Stimulated activated CD4-positive, alpha-beta T cell treated with anti-CD3 and anti-CD28 coated beads, Interleukin-1b, Interleukin-23, amount 100 ng/mL, for 48 hours (primary cell): ENCODE data around the gene COQ8B.

Source experiments
- DNase-seq: peaks from one replicate; pipeline ENCODE4 v3.0.0-alpha.2; 2020

Gene COQ8B

GRCh38 chr19:40717325-40717879, 716 bp upstream of the COQ8B start:
- no peak for DNase-seq

DNA sequence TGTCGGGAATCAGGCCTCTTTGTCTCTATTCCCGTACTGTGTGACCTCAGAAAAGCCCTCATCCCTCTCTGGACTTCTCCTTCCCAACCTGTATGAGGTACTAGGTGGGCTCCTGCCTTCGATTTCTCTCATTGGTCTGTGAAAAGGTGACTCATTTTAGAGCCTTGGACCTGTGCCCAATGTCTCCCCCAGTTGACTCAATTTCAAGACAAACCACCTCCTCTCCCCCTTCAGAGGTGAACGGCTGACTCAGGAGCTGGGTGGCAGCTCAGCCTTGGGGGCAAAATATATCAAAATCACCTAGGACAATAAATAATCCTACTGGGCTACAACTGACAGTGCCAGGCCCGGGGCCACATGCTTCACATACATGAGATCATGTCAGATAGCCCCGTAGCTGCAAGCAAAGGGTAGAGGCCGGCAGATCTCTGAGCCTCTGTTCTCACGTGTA, 630 bp downstream of the COQ8B start:
- DNase-seq, result peak; percentile 81

GRCh38 chr19:40714441-40715299, 2.0 kb downstream of the COQ8B start:
- DNase-seq, result peak; percentile 91

- DNase-seq, result no peak
These were observed 2.7 kb downstream of the COQ8B start for GRCh38 chr19:40713939-40714338.

DNA sequence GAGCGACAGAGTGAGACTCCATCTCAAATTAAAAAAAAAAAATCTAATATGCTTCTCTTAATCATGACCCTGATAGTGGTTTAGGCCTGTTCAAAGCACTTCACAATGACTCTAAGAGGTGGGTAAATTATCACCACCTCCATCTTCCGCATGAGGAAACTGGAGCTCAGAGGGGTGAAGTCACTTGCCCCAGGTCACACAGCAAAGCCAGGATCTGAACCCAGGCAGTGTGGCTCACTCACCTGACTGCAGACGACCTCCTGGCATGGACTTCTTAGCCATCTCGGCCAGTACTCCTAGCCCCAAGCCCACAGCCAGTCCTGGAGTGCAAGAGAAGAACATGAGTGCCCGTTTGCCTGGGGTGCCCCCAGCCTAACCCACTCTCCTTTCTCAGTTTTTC, 6.9 kb downstream of the COQ8B start:
- DNase-seq, result no peak

DNA sequence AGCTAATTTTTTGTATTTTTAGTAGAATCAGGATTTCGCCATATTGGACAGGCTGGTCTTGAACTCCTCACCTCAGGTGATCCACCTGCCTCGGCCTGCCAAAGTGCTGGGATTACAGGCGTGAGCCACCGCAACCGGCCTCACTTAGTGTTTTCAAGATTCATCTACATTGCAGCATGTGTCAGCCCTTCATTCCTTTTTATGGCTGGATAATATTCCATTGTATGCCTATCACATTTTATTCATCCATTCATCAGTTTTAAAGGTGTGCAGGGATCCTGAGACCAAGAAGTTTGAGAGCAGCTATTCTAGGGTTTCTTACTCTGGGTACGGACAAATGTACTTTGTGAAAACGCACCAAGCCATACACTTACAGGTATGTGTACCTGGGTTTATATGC, 9.1 kb downstream of the COQ8B start:
- DNase-seq, result no peak

DNA sequence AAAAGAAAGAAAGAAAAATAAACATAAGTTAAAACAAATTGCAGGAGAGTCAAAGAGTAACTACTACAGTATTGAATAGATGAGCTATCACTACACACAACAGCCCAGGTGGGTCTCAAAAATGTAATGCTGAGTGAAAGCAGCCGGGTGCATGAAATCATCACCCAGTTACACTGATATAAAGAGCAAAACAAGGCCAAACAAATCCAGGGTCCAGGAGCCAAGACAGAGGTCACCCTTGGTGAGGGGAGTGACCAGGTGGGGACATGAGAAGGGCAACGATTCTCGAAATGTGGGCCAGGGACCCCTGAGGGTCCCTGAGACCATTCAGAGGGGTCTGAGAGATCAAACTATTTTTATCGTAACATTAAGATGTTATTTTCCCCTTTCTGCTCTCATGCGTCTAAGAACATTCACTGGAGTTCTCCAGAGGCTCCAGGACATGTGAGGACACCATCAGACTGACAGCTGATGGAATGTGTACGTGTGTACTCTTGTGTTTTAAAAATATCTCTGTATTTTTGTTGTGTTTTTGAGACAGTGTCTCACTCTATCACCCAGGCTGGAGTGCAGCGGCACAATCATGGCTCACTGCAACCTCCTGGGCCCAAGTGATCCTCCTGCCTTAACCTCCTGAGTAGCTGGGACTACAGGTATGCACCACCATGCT, 10.6 kb downstream of the COQ8B start:
- DNase-seq, result no peak

DNA sequence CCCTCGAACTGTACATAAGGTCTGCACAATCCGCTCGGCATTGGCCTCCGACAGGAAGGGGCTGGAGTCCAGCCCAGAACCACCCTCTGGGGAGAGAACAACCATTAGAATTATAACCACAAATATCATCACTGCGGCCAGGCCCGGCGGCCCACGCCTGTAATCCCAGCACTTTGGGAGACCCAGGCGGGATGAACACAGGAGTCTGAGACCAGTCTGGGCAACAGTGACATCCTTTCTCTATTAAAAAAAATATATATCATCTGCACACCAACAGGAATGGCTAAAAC, 11.4 kb downstream of the COQ8B start:
- DNase-seq, result no peak

DNA sequence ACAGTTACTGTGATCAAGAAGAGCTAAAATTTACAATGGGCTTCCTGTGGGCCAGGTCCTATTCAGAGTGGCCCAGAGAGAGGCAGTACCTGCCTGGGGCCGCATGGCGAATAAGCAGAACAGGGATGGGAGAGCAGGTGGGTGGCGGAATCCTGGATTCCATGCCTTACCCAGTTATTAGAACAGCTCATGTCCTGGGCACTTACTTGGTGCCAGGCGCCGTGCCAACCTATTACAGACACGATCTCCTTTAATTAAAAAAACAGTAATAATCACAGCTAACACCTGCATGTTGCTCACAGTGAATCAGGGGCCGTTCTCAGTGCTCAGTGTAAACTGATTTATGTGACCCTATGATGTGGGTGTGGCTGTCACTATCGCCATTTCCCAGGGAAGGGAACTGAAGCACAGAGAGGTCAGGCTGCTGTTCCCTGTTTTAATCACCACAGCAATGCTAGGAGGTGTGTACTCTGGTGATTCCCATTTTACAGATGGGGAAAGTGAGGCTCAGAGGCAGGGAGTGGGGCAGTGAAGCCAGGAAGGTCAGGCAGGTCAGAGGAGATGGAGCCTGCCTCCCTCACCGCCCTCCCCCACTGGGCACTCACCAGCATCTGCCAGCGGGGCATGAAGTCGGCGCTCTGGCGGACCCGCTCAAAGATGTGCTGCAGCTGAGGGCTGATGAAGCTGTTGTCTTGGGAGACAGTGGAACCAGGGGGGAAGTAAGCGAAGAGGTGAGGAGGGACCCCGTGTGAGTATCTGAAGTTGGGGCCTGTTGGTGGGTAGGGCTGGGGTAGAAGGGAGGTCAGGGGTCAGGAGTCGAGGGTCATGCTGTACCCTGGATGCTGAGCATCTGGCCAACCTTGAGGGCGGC, 12.0 kb downstream of the COQ8B start:
- no peak for DNase-seq

DNA sequence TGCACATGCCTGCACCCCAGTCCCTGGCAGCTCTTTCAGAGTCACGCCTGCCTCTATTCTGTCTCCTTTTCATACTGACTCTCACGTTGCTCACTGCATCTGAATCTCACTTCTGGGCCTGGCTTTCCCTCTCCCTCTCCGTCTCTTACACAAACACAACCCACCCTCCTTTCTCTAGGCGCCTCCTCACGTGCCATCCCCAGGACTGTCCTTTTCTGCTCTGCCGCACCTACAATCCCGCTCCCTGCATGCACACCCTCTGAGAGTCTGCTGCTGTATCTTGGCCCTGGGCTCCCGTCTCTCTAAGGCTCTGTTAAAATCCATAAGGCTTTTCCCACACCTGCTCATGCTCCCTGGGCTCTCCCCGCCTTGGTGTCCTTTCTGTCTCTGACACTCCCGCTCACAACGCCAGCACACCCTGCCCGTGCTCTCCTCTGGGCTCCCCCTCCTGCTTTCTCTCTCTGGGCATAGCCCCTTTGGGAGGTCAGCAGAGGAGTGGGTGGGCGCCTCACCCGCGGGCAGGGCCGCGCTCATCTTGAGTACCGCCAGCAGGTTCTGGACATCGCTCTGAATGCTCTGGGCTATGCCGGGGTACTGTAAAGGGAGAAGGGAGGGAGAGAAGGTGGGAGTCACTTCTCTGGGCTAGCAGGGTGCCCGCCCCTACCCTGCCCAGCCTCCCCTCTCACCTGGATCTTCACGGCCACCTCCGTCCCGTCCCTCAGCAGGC, 13.5 kb downstream of the COQ8B start:
- DNase-seq, result no peak

- DNase-seq, result no peak
These were observed 14.2 kb downstream of the COQ8B start for GRCh38 chr19:40702337-40703012.

- no peak for DNase-seq
These were observed 14.9 kb downstream of the COQ8B start for GRCh38 chr19:40701758-40702157.

DNA sequence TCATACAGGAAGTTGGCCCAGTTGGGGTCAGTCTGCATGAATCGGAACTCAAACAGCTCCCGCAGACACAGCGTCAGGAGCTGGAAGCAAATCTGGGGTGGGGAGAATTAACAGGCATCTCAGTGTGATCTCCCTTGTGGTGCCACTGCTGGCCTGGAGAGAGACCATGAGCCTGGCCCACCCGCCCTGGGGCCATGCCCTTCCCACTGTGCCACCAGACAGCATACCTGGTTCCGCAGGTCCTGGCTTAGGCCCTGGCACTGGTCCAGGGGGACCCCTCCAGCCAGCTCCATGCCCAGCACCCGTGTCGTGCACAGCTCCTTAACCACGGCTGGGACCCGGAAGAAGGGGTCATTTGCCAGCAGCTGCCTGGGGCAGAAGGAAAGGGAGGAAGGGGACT, 16.6 kb downstream of the COQ8B start:
- DNase-seq, result no peak

DNA sequence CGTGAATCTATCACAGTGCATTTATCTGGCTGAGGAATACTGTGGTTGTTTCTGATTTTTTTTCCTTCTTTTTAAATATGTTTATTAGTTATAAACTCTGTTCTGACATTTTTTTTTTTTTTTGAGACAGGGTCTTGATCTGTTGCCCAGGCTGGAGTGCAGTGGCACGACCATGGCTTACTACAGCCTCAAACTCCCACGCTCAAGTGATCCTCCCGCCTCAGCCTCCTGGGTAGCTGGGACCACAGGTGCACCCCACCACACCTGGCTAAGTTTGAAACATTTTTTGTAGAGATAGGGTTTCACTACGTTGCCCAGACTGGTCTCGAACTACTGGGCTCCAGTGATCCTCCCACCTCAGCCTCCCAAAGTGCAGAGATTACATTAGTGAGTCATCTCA, 19.7 kb downstream of the COQ8B start:
- no peak for DNase-seq

DNA sequence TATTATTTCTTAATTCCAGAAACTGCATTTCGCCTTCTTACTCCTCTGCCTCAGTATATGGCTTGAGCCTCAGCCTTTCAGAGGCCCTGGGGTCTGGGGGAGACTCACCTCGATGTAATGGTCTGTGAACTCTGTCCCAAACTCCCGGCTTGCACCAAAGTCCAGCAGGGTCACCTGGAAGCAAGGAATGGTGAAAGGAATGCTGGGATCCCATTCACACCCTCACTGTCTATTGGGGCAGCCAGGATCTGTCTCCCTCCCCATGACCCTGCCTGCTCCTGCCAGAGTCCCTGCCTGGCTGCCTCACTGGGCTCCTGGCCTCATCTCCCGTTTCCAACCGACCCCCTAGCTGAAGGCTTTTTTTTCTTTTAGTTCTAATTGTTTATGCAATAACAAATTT, 20.8 kb downstream of the COQ8B start:
- DNase-seq, result no peak

DNA sequence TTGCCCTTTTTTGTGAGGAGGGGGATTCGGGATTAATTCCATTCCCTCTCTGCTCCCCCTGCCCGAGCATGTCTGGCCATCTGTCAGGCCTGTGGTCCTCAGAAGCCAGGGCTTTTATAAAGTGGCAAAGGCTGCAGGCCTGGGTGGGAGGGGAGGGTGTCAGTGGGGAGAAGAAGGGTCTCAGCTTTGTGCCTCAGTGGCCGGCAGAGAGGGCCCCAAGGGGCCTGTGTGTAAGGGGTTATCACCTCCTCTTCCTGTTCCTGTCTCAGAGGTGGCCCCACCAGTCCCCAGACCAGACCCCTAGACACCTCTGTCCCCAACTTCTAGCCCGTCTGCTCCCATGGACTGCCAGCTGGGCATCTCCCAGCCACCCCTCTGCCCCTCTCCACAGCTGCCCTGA, 22.8 kb downstream of the COQ8B start:
- no peak for DNase-seq

- DNase-seq, result no peak
These were observed 23.4 kb downstream of the COQ8B start for GRCh38 chr19:40693150-40693788.

DNA sequence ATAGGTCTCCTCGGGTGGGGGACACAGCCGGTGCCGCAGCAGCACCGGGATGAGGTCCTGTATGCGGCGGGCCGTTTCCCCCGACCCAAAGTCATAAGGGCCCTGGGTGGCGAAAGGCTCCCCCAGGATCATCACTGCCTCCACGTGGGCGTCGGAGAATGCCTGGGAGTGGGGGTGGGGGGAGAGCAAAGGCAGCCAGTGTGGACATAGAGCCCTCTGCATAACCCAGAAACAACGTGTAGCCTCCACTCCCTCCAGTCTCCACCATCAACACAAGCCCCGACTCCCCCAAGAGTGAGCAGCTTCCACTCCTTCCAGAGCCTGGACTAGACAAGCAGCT, 24.5 kb downstream of the COQ8B start:
- DNase-seq, result no peak

DNA sequence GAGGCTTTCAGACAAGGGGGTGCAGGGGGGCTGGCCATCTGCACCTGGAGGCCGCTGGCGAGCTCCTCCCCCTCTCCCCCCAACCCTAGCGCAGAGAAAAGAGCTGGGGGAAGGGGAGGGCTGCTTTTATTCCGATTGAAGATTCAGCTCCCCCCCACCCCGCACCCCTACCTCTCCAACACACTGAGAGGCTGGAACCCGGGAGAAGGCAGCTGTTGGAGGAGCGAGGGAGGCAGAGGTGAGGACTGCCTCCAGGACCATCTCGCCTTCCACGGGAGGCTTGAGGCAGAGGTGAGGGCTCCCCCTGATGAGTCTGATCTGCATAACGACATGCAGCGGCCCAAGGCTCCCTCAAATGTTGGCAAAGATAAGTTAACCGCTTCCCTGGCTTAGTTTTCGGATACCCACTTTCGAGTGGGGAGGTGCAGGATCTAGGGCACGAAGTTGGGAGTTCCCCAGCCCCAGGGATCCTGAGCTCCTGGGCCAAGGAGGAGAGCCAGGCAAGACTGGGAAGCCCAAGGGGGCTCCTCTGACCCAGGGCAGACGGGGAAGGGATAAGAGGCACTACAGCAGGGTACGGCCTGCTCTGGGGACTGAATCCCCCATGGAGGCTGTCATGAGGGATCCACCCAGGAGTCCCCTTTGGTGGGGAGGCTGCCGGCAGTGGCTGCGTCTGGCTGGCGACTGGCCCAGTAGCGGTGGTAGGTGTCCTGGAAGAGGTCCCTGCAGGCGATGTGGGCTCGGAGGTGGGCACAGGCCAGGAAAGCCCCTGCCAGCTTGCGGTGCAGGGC, 25.1 kb downstream of the COQ8B start:
- no peak for DNase-seq

DNA sequence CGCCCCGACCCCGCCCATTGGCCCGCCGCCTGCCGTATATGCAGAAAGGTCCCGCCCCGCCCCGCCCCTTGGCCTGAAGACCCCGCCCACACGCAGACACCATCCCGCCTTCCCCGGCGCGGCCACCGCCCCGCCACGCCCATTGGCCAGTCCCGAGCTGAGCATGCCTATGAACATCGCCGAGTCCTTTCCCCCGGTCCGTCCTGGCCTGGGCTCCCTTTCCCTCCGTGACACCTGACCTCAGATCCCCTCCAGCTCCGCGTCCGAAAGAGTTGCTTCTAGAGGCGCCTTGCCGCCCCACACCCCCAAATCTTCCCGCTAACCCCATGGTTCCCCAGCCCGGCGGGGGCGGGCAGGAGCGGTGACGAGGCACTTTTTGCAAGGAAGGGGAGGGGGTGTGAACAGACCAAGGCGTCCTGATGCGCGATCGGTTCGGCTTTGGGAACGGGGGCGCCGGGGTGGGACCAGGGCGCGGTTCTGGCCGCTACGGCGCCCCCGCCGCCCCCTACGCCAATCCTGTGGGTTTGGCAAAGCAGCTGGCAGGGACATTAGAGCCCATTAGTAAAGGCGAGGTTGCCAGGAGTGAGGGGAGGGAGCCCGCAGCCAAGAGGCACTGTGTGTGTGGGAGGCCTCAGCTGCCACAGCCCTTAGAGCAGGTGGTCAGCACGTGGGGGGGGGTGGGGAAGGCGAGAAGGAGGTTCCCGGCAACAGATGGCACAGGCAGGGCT, 25.8 kb downstream of the COQ8B start:
- peak; percentile 89 for DNase-seq
